Peyer's patch (tissue), 4 donors: ENCODE measurements around the gene CDC25C. TPM values are rescaled to one million over a fixed set of nuclear protein-coding genes. Genes with fewer than 3 reads are reported as not detected.

Experiments
- DNase-seq, 3 donors: peaks; one replicate each; pipeline ENCODE4 v3.0.0-alpha.2; 2017 to 2019
- H3K27ac ChIP-seq, 4 donors: fragments of 200-600 bp; sonication (generic); one replicate each; pipeline ENCODE4 v1.5.1; 2016 to 2019
- H3K27me3 ChIP-seq, 2 donors: fragments of 200-600 bp; sonication (generic); one replicate each; pipeline ENCODE4 v1.5.1; 2019
- H3K36me3 ChIP-seq, 3 donors: fragments of 200-600 bp; sonication (generic); one replicate each; pipeline ENCODE4 v1.5.1; 2016 to 2019
- H3K4me1 ChIP-seq, 4 donors: fragments of 200-600 bp; sonication (generic); one replicate each; pipeline ENCODE4 v1.5.1; 2016 to 2019
- H3K4me3 ChIP-seq, 4 donors: fragments of 200-600 bp; sonication (generic); 1 replicate in 3 of 4; 2 replicates in 1 of 4; pipeline ENCODE4 v1.5.1; 2016 to 2019; ENCODE audit warnings: mild to moderate bottlenecking in 1 of 4
- H3K9me3 ChIP-seq, 4 donors: fragments of 200-600 bp; sonication (generic); one replicate each; pipeline ENCODE4 v1.5.1; 2016 to 2019; ENCODE audit warnings: mild to moderate bottlenecking in 1 of 4
- POLR2A ChIP-seq, 2 donors: fragments of 450-650 bp; IDR thresholded peaks; one replicate each; pipeline ENCODE4 v1.5.1; 2017; ENCODE audit warnings: antibody characterized with exemption in 2 of 2, mild to moderate bottlenecking in 2 of 2, moderate library complexity in 2 of 2
- total RNA-seq, 4 donors: library from RNA; depleted of rRNA; stranded (reverse); fragments of >200 nt; gene quantifications; one replicate each; pipeline ENCODE4 v1.1.0, GENCODE V29; 2016
- TF ChIP-seq, protein P1 (sequence below), 6 experiments: fragments of 450-650 bp in 4 of 6; fragments of 200-600 bp in 2 of 6; sonication (generic) in 1 of 6; IDR thresholded peaks; one replicate each; pipeline ENCODE4 v1.5.1; 2017 to 2019; ENCODE audit warnings: antibody characterized with exemption in 6 of 6, mild to moderate bottlenecking in 3 of 6, moderate library complexity in 1 of 6

CDC25C gene
- total RNA-seq, 4 donors from 2014 or later = 0.88 to 4.1 (median 0.94) TPM

- Histone ChIP-seq H3K4me1 (peaks cover 0 to 16% (median 2%) of the 10 kb centered on the region in 4 donors), H3K36me3 (no peaks in the 10 kb centered on the region), H3K27me3 (no peaks in the 10 kb centered on the region), H3K9me3 (no peaks in the 10 kb centered on the region), H3K4me3 (no peak overlapping the region), H3K27ac (no peak overlapping the region)
- TF ChIP-seq POLR2A (IDR thresholded peaks at IDR 0.05) = no peak
- TF ChIP-seq, protein P1, sequence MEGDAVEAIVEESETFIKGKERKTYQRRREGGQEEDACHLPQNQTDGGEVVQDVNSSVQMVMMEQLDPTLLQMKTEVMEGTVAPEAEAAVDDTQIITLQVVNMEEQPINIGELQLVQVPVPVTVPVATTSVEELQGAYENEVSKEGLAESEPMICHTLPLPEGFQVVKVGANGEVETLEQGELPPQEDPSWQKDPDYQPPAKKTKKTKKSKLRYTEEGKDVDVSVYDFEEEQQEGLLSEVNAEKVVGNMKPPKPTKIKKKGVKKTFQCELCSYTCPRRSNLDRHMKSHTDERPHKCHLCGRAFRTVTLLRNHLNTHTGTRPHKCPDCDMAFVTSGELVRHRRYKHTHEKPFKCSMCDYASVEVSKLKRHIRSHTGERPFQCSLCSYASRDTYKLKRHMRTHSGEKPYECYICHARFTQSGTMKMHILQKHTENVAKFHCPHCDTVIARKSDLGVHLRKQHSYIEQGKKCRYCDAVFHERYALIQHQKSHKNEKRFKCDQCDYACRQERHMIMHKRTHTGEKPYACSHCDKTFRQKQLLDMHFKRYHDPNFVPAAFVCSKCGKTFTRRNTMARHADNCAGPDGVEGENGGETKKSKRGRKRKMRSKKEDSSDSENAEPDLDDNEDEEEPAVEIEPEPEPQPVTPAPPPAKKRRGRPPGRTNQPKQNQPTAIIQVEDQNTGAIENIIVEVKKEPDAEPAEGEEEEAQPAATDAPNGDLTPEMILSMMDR (IDR thresholded peaks at IDR 0.05) = no peak
- DNase-seq = no peak
Observed at GRCh38 chr5:138359621-138360020, 28.0 kb upstream of the CDC25C start.

- DNase-seq = peak in 2 of 3 donors; percentile 42 to 63
- H3K27ac ChIP-seq = peak overlapping the region in 1 of 4 donors; percentile 100
- TF ChIP-seq, protein P1 (IDR thresholded peaks at IDR 0.05) = no peak
- TF ChIP-seq POLR2A (IDR thresholded peaks at IDR 0.05) = no peak
- peaks cover 0 to 4% (median 2%) of the 10 kb centered on the region in 4 donors for H3K9me3 ChIP-seq
- H3K4me3 ChIP-seq = peak overlapping the region in 2 of 4 donors; percentile 92 to 100
- no peaks in the 10 kb centered on the region for H3K27me3 ChIP-seq
- H3K4me1 ChIP-seq = peaks cover 0 to 24% (median 6%) of the 10 kb centered on the region in 4 donors
- no peaks in the 10 kb centered on the region for H3K36me3 ChIP-seq
Observed at GRCh38 chr5:138354926-138355378, 23.3 kb upstream of the CDC25C start.

GRCh38 chr5:138354387-138354786 is 22.8 kb upstream of the CDC25C start:
- no peak for DNase-seq
- Histone ChIP-seq H3K27ac (peak overlapping the region in 3 of 4 donors; percentile 97 to 100 (median 99)), H3K36me3 (no peaks in the 10 kb centered on the region), H3K27me3 (no peaks in the 10 kb centered on the region), H3K4me3 (peak overlapping the region; percentile 85 to 100 (median 94)), H3K9me3 (peaks cover 0 to 4% (median 2%) of the 10 kb centered on the region in 4 donors), H3K4me1 (peaks cover 0 to 24% (median 6%) of the 10 kb centered on the region in 4 donors)
- TF ChIP-seq, protein P1 (IDR thresholded peaks at IDR 0.05) = no peak
- TF ChIP-seq POLR2A (IDR thresholded peaks at IDR 0.05) = no peak

GRCh38 chr5:138353560-138354080 is 22.0 kb upstream of the CDC25C start:
- TF ChIP-seq, protein P1 (IDR thresholded peaks at IDR 0.05) = no peak
- TF ChIP-seq POLR2A (IDR thresholded peaks at IDR 0.05) = peak in 1 of 2 donors; percentile 3
- Histone ChIP-seq H3K36me3 (no peaks in the 10 kb centered on the region), H3K9me3 (peaks cover 0 to 4% (median 2%) of the 10 kb centered on the region in 4 donors), H3K4me3 (peak overlapping the region; percentile 85 to 100 (median 94)), H3K27me3 (no peaks in the 10 kb centered on the region), H3K4me1 (peaks cover 0 to 24% (median 6%) of the 10 kb centered on the region in 4 donors), H3K27ac (peak overlapping the region; percentile 97 to 100 (median 100))
- no peak for DNase-seq

DNA sequence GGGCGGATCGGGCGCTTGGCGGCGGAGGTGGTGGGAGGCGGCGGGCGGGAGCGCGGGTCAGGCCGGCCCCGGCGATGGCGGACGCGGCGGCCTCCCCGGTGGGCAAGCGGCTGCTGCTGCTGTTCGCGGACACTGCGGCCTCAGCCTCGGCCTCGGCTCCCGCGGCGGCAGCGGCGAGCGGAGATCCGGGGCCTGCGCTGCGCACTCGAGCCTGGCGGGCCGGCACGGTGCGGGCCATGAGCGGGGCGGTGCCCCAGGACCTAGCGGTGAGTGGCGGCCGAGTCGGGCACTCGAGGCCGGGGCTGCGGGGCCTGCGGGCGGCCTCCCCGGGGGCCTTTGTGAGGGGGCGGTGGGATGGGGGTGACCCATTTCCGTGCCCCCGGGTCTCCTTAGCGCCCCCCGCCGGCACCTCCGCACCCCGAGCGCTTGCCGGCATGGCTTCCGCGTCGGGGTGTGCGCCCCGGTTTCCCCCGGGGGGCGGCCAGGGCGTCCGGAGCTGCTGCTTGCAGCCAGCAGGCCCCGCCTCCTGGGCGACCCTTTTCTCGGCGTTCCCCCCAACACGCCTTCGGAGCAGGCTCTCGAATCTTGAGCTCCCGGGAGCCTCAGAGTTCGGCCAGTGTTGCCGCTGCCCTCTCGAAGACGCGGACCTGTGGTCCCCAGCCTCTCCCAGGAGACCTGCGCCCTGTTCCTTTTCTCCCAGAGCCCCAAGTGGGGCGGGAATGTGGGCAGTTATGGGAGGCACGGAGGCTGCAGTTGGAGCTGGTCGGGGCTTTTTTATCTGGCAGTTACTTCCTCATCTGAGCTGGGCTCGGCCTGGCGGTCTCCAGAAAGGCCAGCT is 21.3 kb upstream of the CDC25C start:
- peak; percentile 32 to 33 for TF ChIP-seq POLR2A (IDR thresholded peaks at IDR 0.05)
- TF ChIP-seq, protein P1 (IDR thresholded peaks at IDR 0.05) = peak in 3 of 6 experiments; percentile 0 to 27 (median 25)
- peak overlapping the region; percentile 85 to 100 (median 94) for H3K4me3 ChIP-seq
- H3K27ac ChIP-seq = peak overlapping the region; percentile 97 to 100 (median 100)
- peaks cover 0 to 24% (median 6%) of the 10 kb centered on the region in 4 donors for H3K4me1 ChIP-seq
- H3K9me3 ChIP-seq = peaks cover 0 to 4% (median 2%) of the 10 kb centered on the region in 4 donors
- H3K27me3 ChIP-seq = no peaks in the 10 kb centered on the region
- H3K36me3 ChIP-seq = peaks cover 0 to 2% (median 0%) of the 10 kb centered on the region in 3 donors
- peak; percentile 71 to 86 (median 81) for DNase-seq
